SH-SY5Y (cell line): ENCODE data around the gene AFG1L.

Source experiments
- GATA2 ChIP-seq: IDR thresholded peaks from 2 replicates; pipeline ENCODE4 v1.6.1; 2011; ENCODE audit warnings: mild to moderate bottlenecking, low read depth, low read length
- GATA3 ChIP-seq: IDR thresholded peaks from 2 replicates; pipeline ENCODE4 v1.6.1; 2011; ENCODE audit warnings: low read depth, mild to moderate bottlenecking, low read length, moderate library complexity

Gene AFG1L

GRCh38 chr6:108557494-108558371 is 262.9 kb downstream of the AFG1L start:
- TF ChIP-seq GATA2 = no peak
- TF ChIP-seq GATA3 = no peak

DNA sequence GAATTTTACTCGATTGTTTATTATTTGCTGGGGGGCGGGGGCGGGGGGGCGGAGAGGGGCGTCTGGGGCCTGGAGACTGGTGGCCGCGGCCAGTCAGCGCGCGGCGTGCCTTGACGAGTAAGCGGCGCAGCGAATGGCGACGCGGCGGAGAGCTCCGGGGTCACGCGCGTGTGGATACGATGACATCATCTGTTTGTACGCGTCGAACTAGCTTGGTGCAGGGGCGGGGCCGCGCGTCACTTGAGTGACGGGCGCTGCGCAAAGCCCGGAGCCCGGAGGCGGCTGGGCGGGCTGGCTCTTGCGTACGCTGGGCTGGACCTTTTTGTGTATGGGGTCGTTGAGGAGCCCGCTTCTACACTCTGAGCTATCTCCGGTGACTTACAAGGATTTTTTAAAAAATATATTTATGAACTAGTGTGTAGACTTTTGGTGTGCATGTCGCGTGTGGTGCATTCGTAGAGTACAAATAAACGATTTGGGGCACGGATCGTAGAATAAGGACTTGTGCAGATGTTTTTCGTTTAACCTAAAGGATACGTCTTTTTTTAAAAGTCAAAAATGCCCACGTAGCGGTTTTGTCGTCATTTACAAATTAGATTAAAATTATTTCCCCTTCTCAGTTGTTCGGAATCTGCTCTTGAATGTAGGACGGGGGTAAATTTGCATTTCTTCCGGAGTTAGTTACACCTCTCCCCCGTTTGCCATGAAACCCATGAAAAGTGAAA is 263.7 kb downstream of the AFG1L start:
- TF ChIP-seq GATA2 (no peak), GATA3 (no peak)

DNA sequence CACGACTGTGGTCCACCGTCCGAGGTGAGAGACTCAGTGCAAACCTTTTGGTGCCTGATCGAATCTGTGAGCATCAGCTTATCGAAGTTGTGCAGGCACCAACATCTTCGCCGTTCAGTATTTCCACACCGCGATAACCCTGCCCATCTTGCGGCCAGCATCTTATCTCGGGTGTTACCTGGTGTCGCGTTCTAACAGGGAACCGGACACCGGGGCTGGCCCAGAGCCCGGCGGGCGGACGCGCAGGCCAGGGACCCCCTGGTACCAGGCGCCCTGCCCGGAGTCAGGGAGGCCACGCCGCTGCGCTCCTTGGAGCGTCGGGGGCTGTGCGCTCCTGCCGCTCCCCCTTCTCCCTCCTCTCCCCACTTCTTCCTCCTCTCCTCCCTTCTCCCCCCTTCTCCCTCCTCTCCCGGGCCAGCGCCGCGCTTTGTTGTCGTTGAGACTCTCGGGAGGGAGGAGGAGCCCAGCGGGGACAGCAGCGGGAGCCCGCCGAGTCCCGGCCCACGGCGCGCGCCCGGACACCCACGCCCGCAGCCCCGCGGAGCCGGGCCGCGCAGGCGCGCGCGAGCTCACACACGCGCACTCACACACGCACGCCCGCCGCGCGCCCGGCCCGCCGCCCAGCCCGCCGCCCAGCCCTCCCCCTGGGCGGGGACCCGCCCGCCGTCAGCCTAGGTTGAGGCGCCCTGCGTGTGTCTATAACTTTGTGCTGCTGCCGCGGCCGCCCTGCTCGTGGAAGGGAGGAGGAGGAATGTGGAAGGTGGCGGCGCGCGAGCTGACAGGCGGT is 264.4 kb downstream of the AFG1L start:
- TF ChIP-seq GATA2 = no peak; the same call in 1 of the 2 replicates
- no peak for TF ChIP-seq GATA3

DNA sequence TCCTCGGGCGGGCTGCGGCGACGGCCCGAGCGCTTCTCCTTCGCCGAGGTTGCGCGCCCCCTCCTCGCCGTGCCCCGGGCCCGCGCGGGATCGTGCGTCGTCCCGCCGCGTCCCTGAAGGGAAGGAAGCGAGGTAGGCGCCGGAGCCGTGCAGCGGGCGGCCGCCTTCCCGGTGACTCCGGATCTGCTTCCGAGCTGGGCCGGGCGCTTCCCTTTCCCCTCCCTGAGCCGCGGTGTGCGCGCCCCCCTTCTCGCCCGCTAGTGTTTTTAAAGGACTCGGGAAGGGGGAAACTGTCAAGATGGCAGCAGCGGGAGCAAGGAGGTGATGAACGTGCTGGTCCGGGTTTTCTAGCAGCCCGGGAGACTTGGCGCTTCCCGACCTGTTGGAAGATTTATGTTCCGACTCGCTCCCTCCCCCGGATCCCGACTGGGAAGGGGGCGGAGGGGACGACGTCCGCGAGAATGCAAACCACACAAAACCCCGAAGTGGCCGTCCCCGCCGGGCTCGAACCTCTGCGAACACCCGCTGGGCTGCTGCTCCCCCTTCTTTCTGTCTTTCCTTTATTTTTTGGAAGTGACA is 265.1 kb downstream of the AFG1L start:
- TF ChIP-seq GATA3 (no peak), GATA2 (no peak)

GRCh38 chr6:108560463-108561308 is 265.8 kb downstream of the AFG1L start, which contains the start of gene FOXO3:
Gene FOXO3 (plus strand): TSS chr6:108560917. CDS start chr6:108561209, 292 bp downstream.
- TF ChIP-seq GATA3 (no peak), GATA2 (no peak)

GRCh38 chr6:108561742-108562502 is 267.1 kb downstream of the AFG1L start:
- no peak for TF ChIP-seq GATA3
- no peak for TF ChIP-seq GATA2

DNA sequence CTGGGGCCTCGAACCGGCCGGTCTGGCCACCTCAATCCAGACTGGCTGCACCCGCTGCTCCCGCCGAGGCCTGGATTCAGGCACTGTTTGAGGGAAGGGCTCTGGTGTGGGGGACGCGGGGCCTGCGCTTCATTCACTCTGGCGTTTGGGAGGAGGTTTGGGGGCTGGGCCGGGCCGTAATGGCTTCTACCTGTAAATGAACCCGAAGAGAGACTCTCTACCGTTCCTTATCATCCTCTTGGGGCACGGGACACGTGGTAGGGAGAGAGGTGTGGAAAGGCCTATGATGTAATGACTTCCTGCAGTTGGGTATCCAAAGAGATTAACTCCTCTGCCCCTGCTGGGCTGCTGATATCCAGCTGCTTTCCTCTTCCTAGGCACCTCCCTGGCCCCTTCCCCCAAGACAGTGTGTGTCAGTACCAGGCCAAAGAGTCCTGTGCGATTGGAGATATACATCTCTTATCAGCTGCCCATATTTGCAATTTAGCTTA is 267.7 kb downstream of the AFG1L start:
- peak; percentile 76 for TF ChIP-seq GATA2
- no peak for TF ChIP-seq GATA3

DNA sequence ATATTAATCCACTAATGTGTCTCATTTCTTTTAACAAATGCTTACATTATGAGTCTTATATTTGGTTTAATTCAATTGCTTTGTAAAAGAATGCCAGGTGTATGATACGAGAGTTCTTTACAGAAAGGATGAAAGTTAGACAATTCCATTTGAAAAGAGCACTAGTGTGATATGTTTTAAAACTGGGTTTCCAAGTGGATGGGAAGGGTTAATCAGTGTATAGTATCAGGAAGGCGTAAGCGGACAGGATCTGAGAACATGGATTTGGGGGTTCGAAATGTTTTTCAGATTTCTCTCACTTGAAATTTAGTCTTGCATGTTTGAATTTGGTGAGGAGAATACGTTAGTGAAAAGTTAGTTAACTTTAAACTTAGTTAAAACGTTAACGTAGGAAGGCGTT is 268.4 kb downstream of the AFG1L start:
- TF ChIP-seq GATA2 (no peak), GATA3 (no peak)

GRCh38 chr6:108564178-108564577 is 269.3 kb downstream of the AFG1L start:
- TF ChIP-seq GATA2 (no peak), GATA3 (no peak)

- TF ChIP-seq GATA3 (no peak), GATA2 (no peak)
Observed at GRCh38 chr6:108565091-108565766, 270.4 kb downstream of the AFG1L start.

GRCh38 chr6:108565893-108566292 is 271.0 kb downstream of the AFG1L start:
- TF ChIP-seq GATA3 = no peak
- TF ChIP-seq GATA2 = no peak

GRCh38 chr6:108566406-108566805 is 271.6 kb downstream of the AFG1L start:
- no peak for TF ChIP-seq GATA2
- TF ChIP-seq GATA3 = no peak
